GM13977 (cell line): ENCODE measurements around the gene ZNF428.

Source experiments
- DNase-seq: peaks from one replicate; pipeline ENCODE4 v3.0.0; 2012; ENCODE audit warnings: low spot score
- CTCF ChIP-seq: IDR thresholded peaks from 2 replicates; pipeline ENCODE4 v1.5.1; 2012; ENCODE audit warnings: mild to moderate bottlenecking, control low read depth; ENCODE audit not compliant: insufficient read depth; ENCODE audit errors: extremely low read depth, missing control alignments
- in situ Hi-C: fragments of 300-500 bp; cut with MboI; formaldehyde crosslinking; loops from one replicate; pipeline ENCODE4 v1.12.0; 2022; ENCODE audit warnings: low sequenced_read_pairs, low pct_unique_long_range_greater_than_20kb, mixed read lengths, inconsistent platforms; ENCODE audit not compliant: unreplicated experiment

The ZNF428 gene

GRCh38 chr19:43586346-43586745 lies 33.1 kb downstream of the ZNF428 start:
- no peak for TF ChIP-seq CTCF
- in situ Hi-C loops: no loop called here
- no peak for DNase-seq

- no peak for DNase-seq
- no peak for TF ChIP-seq CTCF
- in situ Hi-C loops: no loop called here
Observed at GRCh38 chr19:43584484-43584883, 34.9 kb downstream of the ZNF428 start.

- TF ChIP-seq CTCF: no peak
- DNase-seq: no peak
- in situ Hi-C loops: no loop called here
Observed at GRCh38 chr19:43582495-43582894, 36.9 kb downstream of the ZNF428 start.

- in situ Hi-C loops: no loop called here
- no peak for TF ChIP-seq CTCF
- no peak for DNase-seq
Observed at GRCh38 chr19:43581467-43581866, 38.0 kb downstream of the ZNF428 start.

- no peak for DNase-seq
- in situ Hi-C loops: no loop called here
- TF ChIP-seq CTCF: no peak
Observed at GRCh38 chr19:43578787-43579186, 40.6 kb downstream of the ZNF428 start.

GRCh38 chr19:43575955-43576878 lies 43.2 kb downstream of the ZNF428 start:
- in situ Hi-C loops: no loop called here
- TF ChIP-seq CTCF: no peak
- no peak for DNase-seq
